ENCODE measurements around the gene THUMPD3. TPM values are rescaled to one million over a fixed set of nuclear protein-coding genes. Genes with fewer than 3 reads are reported as not detected.

Gene THUMPD3
- total and polyA plus RNA-seq, 4 donors, result 20.1 to 24.5 (median 21.6) TPM

GRCh38 chr3:9420850-9421549 lies 58.1 kb downstream of the THUMPD3 start:
- DNase-seq (ENCODE audit: low spot score), result no peak
- Histone ChIP-seq H3K36me3 (ENCODE audit: control insufficient read depth in 4 of 4, insufficient read depth in 3 of 4, low read depth in 1 of 4, low read length in 3 of 4) (peaks cover 0 to 3% (median under 1%) of the 10 kb centered on the region in 4 donors), H3K27ac (ENCODE audit: low read depth in 1 of 2, low read length in 2 of 2) (peak overlapping the region in 1 of 2 donors; percentile 36), H3K9ac (ENCODE audit: low read depth in 1 of 2, low read length in 2 of 2) (no peak overlapping the region), H3K4me1 (ENCODE audit: control insufficient read depth in 4 of 4, insufficient read depth in 4 of 4, low read length in 3 of 4) (peaks cover 9 to 52% (median 46%) of the 10 kb centered on the region in 4 donors), H3K27me3 (ENCODE audit: control insufficient read depth in 4 of 4, insufficient read depth in 4 of 4, low read length in 3 of 4) (no peaks in the 10 kb centered on the region), H3K4me3 (ENCODE audit: low read depth in 1 of 3, low read length in 3 of 3) (no peak overlapping the region), H3K9me3 (ENCODE audit: control insufficient read depth in 4 of 4, low read length in 3 of 4) (no peaks in the 10 kb centered on the region)
- 74% methylated on average over 2 of the region's 2 CpGs for WGBS
- no peak for TF ChIP-seq HNF4G (IDR thresholded peaks at IDR 0.05)
- no peak for TF ChIP-seq RAD21 (IDR thresholded peaks at IDR 0.05)
- TF ChIP-seq SP1 (IDR thresholded peaks at IDR 0.05), result no peak
- no peak for TF ChIP-seq EGR1 (IDR thresholded peaks at IDR 0.05; ENCODE audit: low read depth in 2 of 2)
- no peak for TF ChIP-seq YY1 (IDR thresholded peaks at IDR 0.05)
- TF ChIP-seq FOXA2 (IDR thresholded peaks at IDR 0.05), result no peak
- no peak for TF ChIP-seq NR2F2 (IDR thresholded peaks at IDR 0.05)
- no peak for TF ChIP-seq MAX (IDR thresholded peaks at IDR 0.05)
- no peak for TF ChIP-seq GABPA (IDR thresholded peaks at IDR 0.05 in 1 of 2, conservative IDR thresholded peaks at IDR 0.05 in 1 of 2)
- no peak for TF ChIP-seq CTCF (IDR thresholded peaks at IDR 0.05; ENCODE audit: low read depth, low read length, missing input control)
- TF ChIP-seq HNF4A (conservative IDR thresholded peaks at IDR 0.05), result no peak

- Histone ChIP-seq H3K4me3 (ENCODE audit: low read depth in 1 of 3, low read length in 3 of 3) (peak overlapping the region in 1 of 3 donors; percentile 4), H3K27ac (ENCODE audit: low read depth in 1 of 2, low read length in 2 of 2) (peak overlapping the region; percentile 49 to 75), H3K9ac (ENCODE audit: low read depth in 1 of 2, low read length in 2 of 2) (peak overlapping the region; percentile 56 to 85), H3K4me1 (ENCODE audit: control insufficient read depth in 4 of 4, insufficient read depth in 4 of 4, low read length in 3 of 4) (peaks cover 8 to 52% (median 45%) of the 10 kb centered on the region in 4 donors), H3K36me3 (ENCODE audit: control insufficient read depth in 4 of 4, insufficient read depth in 3 of 4, low read depth in 1 of 4, low read length in 3 of 4) (peaks cover 0 to 5% (median 3%) of the 10 kb centered on the region in 4 donors), H3K9me3 (ENCODE audit: control insufficient read depth in 4 of 4, low read length in 3 of 4) (no peaks in the 10 kb centered on the region), H3K27me3 (ENCODE audit: control insufficient read depth in 4 of 4, insufficient read depth in 4 of 4, low read length in 3 of 4) (no peaks in the 10 kb centered on the region)
- peak; percentile 83 for TF ChIP-seq SP1 (IDR thresholded peaks at IDR 0.05)
- TF ChIP-seq RXRA (IDR thresholded peaks at IDR 0.05), result peak; percentile 61 to 77
- TF ChIP-seq NR2F2 (IDR thresholded peaks at IDR 0.05), result peak; percentile 61
- peak; percentile 69 for TF ChIP-seq YY1 (IDR thresholded peaks at IDR 0.05)
- peak; percentile 68 for TF ChIP-seq MAX (IDR thresholded peaks at IDR 0.05)
- TF ChIP-seq HNF4G (IDR thresholded peaks at IDR 0.05), result peak; percentile 76
- peak; percentile 86 for TF ChIP-seq FOXA1 (IDR thresholded peaks at IDR 0.05)
- peak; percentile 73 for TF ChIP-seq RAD21 (IDR thresholded peaks at IDR 0.05)
- TF ChIP-seq CTCF (IDR thresholded peaks at IDR 0.05; ENCODE audit: low read depth, low read length, missing input control), result peak; percentile 45
- TF ChIP-seq TAF1 (conservative IDR thresholded peaks at IDR 0.05), result peak; percentile 95
- TF ChIP-seq ATF3 (IDR thresholded peaks at IDR 0.05), result peak; percentile 92
- peak; percentile 81 for TF ChIP-seq FOXA2 (IDR thresholded peaks at IDR 0.05)
- peak; percentile 58 for TF ChIP-seq ZBTB33 (IDR thresholded peaks at IDR 0.05)
- peak; percentile 85 for TF ChIP-seq REST (IDR thresholded peaks at IDR 0.05)
- TF ChIP-seq JUND (IDR thresholded peaks at IDR 0.05), result peak; percentile 84 to 90
- TF ChIP-seq GABPA (IDR thresholded peaks at IDR 0.05 in 1 of 2, conservative IDR thresholded peaks at IDR 0.05 in 1 of 2), result peak in 1 of 2 donors; percentile 73
- TF ChIP-seq HNF4A (conservative IDR thresholded peaks at IDR 0.05), result peak; percentile 87 to 90
- TF ChIP-seq EGR1 (IDR thresholded peaks at IDR 0.05; ENCODE audit: low read depth in 2 of 2), result peak in 1 of 2 donors; percentile 33
- peak; percentile 55 for DNase-seq (ENCODE audit: low spot score)
- 6% methylated on average over 5 of the region's 5 CpGs for WGBS
These were observed 60.0 kb downstream of the THUMPD3 start for GRCh38 chr3:9422712-9423424.
